Measurements from ENCODE around the gene RPL27A. TPM values are rescaled to one million over a fixed set of nuclear protein-coding genes. Genes with fewer than 3 reads are reported as not detected.

The RPL27A gene
- total RNA-seq, 3 donors from 2014 or later, result 907 to 1,119 (median 1,000) TPM

DNA sequence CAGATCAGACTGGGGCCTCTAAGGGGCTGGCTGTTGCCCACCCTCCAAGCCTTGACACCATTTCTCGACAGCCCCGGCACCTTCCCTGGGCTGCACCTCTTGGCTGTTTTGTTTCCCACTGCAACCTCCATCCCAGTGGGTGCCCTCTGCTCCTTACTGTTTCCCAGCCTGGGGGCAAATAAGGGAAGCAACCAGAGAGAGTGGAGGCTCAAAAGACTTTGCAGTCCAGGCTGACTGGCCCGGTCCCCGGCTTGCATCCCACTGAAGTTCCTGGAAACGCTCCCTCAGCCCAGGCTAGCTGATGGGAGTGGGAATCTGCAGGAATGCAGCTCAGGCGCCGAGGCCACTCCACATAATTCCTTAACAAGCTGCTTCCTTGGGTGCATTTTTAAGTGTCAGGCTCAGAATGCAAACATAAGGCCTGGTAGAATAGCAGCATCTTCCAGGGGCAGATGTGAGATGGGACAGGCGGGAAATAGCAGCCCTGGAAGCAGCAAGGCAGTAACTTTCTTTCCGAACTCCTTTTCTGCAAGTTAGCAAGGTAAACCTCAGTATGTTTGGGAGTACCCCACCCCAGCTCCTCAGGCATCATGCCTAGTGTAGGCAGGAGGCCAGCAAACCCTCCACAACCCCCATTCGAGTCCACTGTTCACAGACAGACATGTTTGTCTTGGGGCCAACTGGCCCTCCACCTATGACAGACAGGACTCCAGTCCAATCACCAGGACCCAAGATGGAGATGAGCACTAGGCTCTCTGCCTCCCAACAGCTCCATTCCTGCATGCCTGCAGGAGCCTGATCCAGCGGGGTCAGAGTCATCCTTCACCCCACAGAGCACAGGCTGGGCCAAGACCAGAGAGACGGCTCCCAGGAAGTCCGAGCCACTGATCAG is 39.3 kb downstream of the RPL27A start:
- H3K4me1 ChIP-seq, result peaks cover 33 to 56% of the 10 kb centered on the region in 2 donors
- H3K27ac ChIP-seq, result peak overlapping the region; percentile 98
- no peaks in the 10 kb centered on the region for H3K27me3 ChIP-seq
- intact Hi-C loops (cut with DNase I; ENCODE audit: low total_unique reads), result no loop called here
- H3K4me3 ChIP-seq, result peak overlapping the region in 1 of 3 donors; percentile 27
- TF ChIP-seq POLR2AphosphoS5 (IDR thresholded peaks at IDR 0.05) (no peak), POLR2A (IDR thresholded peaks at IDR 0.05) (no peak), CTCF (IDR thresholded peaks at IDR 0.05) (no peak)
- no peaks in the 10 kb centered on the region for H3K36me3 ChIP-seq
- DNase-seq (ENCODE audit: low spot score in 2 of 2), result no peak
- H3K9me3 ChIP-seq, result no peaks in the 10 kb centered on the region

DNA sequence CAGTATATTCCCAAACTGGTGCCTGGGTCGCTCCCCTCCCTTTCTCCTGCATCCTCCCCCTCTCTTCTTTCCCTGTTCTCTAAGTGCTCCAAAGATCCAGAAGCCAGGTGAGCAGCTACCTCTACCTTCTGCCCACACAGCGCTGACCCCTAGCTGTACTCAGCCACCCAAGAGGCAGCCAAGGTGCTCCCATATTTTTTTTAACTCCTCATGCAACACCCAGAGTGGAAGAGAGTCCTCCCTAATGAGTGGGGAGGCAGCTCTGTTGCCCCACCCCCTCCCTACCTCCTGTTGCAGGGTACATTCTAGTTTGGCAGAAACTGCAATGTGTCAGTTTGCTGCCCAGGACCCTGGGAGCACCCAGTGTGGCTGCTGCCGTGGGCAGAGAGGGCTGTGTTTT is 40.2 kb downstream of the RPL27A start:
- TF ChIP-seq POLR2AphosphoS5 (IDR thresholded peaks at IDR 0.05), result no peak
- TF ChIP-seq POLR2A (IDR thresholded peaks at IDR 0.05), result no peak
- TF ChIP-seq CTCF (IDR thresholded peaks at IDR 0.05), result no peak
- H3K9me3 ChIP-seq, result no peaks in the 10 kb centered on the region
- peak overlapping the region; percentile 98 for H3K27ac ChIP-seq
- intact Hi-C loops (cut with DNase I; ENCODE audit: low total_unique reads), result no loop called here
- DNase-seq (ENCODE audit: low spot score in 2 of 2), result no peak
- peaks cover 28 to 46% of the 10 kb centered on the region in 2 donors for H3K4me1 ChIP-seq
- H3K27me3 ChIP-seq, result no peaks in the 10 kb centered on the region
- H3K4me3 ChIP-seq, result no peak overlapping the region
- H3K36me3 ChIP-seq, result no peaks in the 10 kb centered on the region

DNA sequence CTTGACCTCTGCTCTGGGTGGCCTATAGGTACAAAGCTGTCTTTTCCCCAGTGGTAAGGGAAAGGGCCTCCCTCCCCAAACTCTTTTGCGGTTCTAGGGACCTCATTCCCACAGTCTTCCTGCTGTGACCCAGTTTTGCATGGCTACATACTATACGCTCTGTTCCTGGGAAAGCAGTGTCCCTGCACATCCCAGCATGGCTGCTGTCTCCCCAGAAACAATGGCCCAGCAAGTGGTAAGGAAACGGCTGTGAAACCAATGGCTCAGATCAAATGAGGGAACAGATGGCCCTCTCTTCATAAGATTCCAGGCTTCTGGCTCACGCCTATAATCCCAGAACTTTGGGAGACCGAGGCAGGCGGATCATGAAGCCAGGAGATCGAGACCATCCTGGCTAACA is 41.1 kb downstream of the RPL27A start:
- Histone ChIP-seq H3K9me3 (no peaks in the 10 kb centered on the region), H3K27ac (peak overlapping the region; percentile 98), H3K36me3 (no peaks in the 10 kb centered on the region), H3K4me3 (no peak overlapping the region), H3K4me1 (peaks cover 26 to 40% of the 10 kb centered on the region in 2 donors), H3K27me3 (no peaks in the 10 kb centered on the region)
- intact Hi-C loops (cut with DNase I; ENCODE audit: low total_unique reads), result no loop called here
- DNase-seq (ENCODE audit: low spot score in 2 of 2), result no peak
- TF ChIP-seq POLR2A (IDR thresholded peaks at IDR 0.05), result no peak
- no peak for TF ChIP-seq POLR2AphosphoS5 (IDR thresholded peaks at IDR 0.05)
- TF ChIP-seq CTCF (IDR thresholded peaks at IDR 0.05), result no peak

- peak overlapping the region in 1 of 2 donors; percentile 30 for H3K27ac ChIP-seq
- H3K4me1 ChIP-seq, result peaks cover 22 to 32% of the 10 kb centered on the region in 2 donors
Observed at GRCh38 chr11:8724682-8725081, 42.1 kb downstream of the RPL27A start.

More at GRCh38 chr11:8724682-8725081, 42.1 kb downstream of the RPL27A start:
- Histone ChIP-seq H3K4me3 (no peak overlapping the region), H3K9me3 (no peaks in the 10 kb centered on the region), H3K27me3 (no peaks in the 10 kb centered on the region), H3K36me3 (no peaks in the 10 kb centered on the region)
- DNase-seq (ENCODE audit: low spot score in 2 of 2), result no peak
- TF ChIP-seq CTCF (IDR thresholded peaks at IDR 0.05) (no peak), POLR2AphosphoS5 (IDR thresholded peaks at IDR 0.05) (no peak), POLR2A (IDR thresholded peaks at IDR 0.05) (no peak)
- intact Hi-C loops (cut with DNase I; ENCODE audit: low total_unique reads), result no loop called here
